Measurements from ENCODE around the gene ATP2A2.
"Not testable (repeated sequence)": the region's sequence is repeated elsewhere in the genome, so short reads cannot be mapped to it uniquely, and the experiment has no call there.

Gene ATP2A2

GRCh38 chr12:110301065-110301806 is 20.2 kb downstream of the ATP2A2 start:
- no peak for DNase-seq

GRCh38 chr12:110304061-110304551 is 23.1 kb downstream of the ATP2A2 start:
- no peak for DNase-seq

- no peak for DNase-seq
Observed at GRCh38 chr12:110307372-110307771, 26.3 kb downstream of the ATP2A2 start.

- DNase-seq: no peak
Observed at GRCh38 chr12:110310763-110311162, 29.7 kb downstream of the ATP2A2 start.

- no peak for DNase-seq
Observed at GRCh38 chr12:110311903-110312302, 30.9 kb downstream of the ATP2A2 start.

GRCh38 chr12:110312581-110313360 is 31.7 kb downstream of the ATP2A2 start:
- no peak for DNase-seq

- DNase-seq: no peak
Observed at GRCh38 chr12:110314308-110314707, 33.3 kb downstream of the ATP2A2 start.

GRCh38 chr12:110316861-110317260 is 35.8 kb downstream of the ATP2A2 start:
- no peak for DNase-seq

- no peak for DNase-seq
Observed at GRCh38 chr12:110317911-110318310, 36.9 kb downstream of the ATP2A2 start.

- no peak for DNase-seq
Observed at GRCh38 chr12:110320550-110320949, 39.5 kb downstream of the ATP2A2 start.

- no peak for DNase-seq
Observed at GRCh38 chr12:110329710-110330109, 48.7 kb downstream of the ATP2A2 start.

- no peak for DNase-seq
Observed at GRCh38 chr12:110330124-110330523, 49.1 kb downstream of the ATP2A2 start.

- no peak for DNase-seq
Observed at GRCh38 chr12:110330544-110330943, 49.5 kb downstream of the ATP2A2 start.

GRCh38 chr12:110333201-110333600 is 52.2 kb downstream of the ATP2A2 start:
- no peak for DNase-seq

- DNase-seq: no peak
Observed at GRCh38 chr12:110335481-110336045, 54.5 kb downstream of the ATP2A2 start.

GRCh38 chr12:110337912-110338710 is 57.1 kb downstream of the ATP2A2 start:
- no peak for DNase-seq

GRCh38 chr12:110338754-110339153 is 57.7 kb downstream of the ATP2A2 start:
- no peak for DNase-seq

- no peak for DNase-seq
Observed at GRCh38 chr12:110339184-110339952, 58.3 kb downstream of the ATP2A2 start.

GRCh38 chr12:110340261-110340660 is 59.2 kb downstream of the ATP2A2 start:
- DNase-seq: not testable (repeated sequence)

GRCh38 chr12:110340706-110341105 is 59.7 kb downstream of the ATP2A2 start:
- no peak for DNase-seq

- no peak for DNase-seq
Observed at GRCh38 chr12:110342157-110342556, 61.1 kb downstream of the ATP2A2 start.

GRCh38 chr12:110343114-110343513 is 62.1 kb downstream of the ATP2A2 start:
- DNase-seq: no peak
